GM21619 (cell line): ENCODE measurements around the gene HCFC1R1.
"Not testable (repeated sequence)": the region's sequence is repeated elsewhere in the genome, so short reads cannot be mapped to it uniquely, and the experiment has no call there.

Experiments used
- ATAC-seq: cut with Tn5 transposase; IDR thresholded peaks from one replicate; pipeline ENCODE4 v1.9.1; 2021; ENCODE audit not compliant: unreplicated experiment

Gene HCFC1R1

GRCh38 chr16:3057181-3058138 lies 33.7 kb upstream of the HCFC1R1 start:
- ATAC-seq = no peak

DNA sequence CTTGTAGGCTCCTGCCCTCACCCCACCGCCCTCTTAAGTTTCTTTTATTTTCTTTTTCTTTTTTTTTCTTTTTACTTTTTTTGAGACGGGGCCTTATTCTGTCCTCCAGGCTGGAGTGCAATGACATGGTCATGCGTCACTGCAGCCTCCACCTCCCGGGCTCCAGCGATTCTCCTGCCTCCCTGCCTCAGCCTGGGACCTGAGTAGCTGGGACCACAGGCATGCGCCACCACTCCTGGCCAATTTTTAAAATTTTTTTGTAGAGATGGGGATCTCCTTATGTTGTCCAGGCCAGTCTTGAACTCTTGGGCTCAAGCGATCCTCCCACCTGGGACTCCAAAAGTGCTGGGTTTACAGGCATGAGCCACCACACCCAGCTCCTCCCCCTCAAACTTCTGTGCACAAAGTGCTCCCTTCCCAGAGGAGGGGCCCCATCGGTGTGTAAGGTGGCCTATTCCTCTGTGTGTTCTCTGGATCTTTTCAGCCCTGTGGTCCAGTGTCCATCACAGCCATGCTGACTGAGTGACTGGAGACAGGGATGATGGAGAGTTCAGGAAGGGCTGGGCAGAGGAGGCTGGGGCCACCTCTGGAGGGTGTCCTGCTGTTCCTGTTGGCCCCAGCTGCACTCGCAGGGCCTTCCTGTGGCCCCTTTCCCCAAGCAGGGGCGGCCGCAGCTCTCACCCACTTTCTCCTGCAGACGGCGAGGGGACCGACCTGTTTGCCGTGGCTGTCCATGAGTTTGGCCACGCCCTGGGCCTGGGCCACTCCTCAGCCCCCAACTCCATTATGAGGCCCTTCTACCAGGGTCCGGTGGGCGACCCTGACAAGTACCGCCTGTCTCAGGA lies 32.8 kb upstream of the HCFC1R1 start:
- no peak for ATAC-seq

GRCh38 chr16:3055734-3056115 lies 32.0 kb upstream of the HCFC1R1 start:
- not testable (repeated sequence) for ATAC-seq

- no peak for ATAC-seq
Observed at GRCh38 chr16:3054965-3055733, 31.4 kb upstream of the HCFC1R1 start.

DNA sequence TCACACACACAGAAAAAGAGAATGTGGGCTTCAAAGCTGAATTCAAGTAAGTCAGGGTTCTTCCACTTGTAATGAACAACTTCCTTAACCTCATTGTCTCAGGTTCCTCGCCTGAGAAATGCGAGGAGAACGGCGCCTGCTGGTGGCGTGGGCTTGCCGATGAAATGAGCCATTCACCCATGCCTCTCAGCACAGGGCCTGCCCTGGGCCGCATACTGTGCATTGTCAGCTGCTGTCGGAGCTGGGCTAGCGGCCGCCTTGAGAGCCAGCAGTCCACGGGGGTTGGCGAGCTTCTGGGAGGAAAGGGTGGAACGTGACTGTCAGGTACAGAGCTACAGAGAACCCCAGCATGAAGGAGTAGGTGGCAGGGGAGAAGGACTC lies 29.6 kb upstream of the HCFC1R1 start:
- not testable (repeated sequence) for ATAC-seq

- ATAC-seq = not testable (repeated sequence)
Observed at GRCh38 chr16:3052571-3053329, 29.0 kb upstream of the HCFC1R1 start.

DNA sequence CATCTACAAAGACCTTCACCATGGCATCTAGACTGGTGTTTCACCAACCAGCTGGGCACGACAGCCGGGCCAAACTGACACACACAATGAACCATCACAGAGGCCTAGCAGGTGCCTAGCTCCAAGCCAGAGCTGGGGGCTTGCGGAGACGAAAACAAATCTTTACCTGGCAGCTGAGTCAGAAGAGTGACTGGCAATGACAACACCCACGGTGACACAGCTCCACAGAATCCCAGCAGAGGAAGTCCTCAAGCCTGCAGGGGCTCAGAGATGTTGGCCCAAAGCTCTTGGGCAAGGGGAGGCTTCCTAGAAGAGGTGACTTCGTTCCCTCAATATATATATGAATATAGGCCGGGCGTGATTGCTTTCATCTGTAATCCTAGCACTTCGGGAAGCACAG lies 27.8 kb upstream of the HCFC1R1 start:
- no peak for ATAC-seq

GRCh38 chr16:3051009-3051408 lies 27.3 kb upstream of the HCFC1R1 start:
- ATAC-seq = no peak

GRCh38 chr16:3050487-3050886 lies 26.7 kb upstream of the HCFC1R1 start:
- ATAC-seq = no peak

GRCh38 chr16:3049921-3050481 lies 26.3 kb upstream of the HCFC1R1 start:
- ATAC-seq = no peak

GRCh38 chr16:3047387-3047720 lies 23.6 kb upstream of the HCFC1R1 start:
- no peak for ATAC-seq

DNA sequence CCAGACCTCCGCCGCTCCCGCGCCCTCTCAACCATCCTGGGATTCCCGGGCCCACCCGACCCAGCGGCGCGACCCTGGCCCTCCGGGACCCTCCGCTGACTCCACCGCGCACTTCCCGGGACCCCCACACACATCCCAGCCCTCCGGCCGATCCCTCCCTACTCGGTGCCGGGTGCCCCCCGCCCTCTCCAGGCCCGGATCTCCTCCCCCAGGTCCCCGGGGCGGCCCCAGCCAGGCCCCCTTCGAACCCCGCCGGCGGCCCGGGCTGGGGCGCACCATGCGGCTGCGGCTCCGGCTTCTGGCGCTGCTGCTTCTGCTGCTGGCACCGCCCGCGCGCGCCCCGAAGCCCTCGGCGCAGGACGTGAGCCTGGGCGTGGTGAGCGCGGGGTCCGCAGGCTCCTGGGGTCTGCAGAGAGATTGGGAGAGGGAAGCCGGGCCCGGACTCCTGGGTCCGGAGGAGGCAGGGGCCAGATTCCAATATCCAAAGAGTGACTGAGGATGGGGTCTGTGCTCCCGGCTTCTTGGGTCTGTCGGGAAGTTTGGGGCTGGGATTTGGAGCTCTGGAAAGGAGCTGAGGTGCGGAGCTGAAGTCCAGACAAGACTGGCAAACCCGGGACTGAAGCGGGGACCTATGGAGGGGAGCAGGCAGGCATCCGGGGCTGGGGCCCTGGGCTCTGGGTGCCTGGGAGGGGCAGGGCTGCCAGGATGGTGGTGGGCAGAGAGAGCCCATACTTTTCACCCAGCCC lies 23.1 kb upstream of the HCFC1R1 start:
- ATAC-seq = no peak

GRCh38 chr16:3045758-3046640 lies 22.3 kb upstream of the HCFC1R1 start, which contains the start of gene MMP25:
Gene MMP25, plus strand, starts transcription at chr16:3046561. Its CDS starts 357 bp downstream, at chr16:3046918.
- ATAC-seq = no peak

DNA sequence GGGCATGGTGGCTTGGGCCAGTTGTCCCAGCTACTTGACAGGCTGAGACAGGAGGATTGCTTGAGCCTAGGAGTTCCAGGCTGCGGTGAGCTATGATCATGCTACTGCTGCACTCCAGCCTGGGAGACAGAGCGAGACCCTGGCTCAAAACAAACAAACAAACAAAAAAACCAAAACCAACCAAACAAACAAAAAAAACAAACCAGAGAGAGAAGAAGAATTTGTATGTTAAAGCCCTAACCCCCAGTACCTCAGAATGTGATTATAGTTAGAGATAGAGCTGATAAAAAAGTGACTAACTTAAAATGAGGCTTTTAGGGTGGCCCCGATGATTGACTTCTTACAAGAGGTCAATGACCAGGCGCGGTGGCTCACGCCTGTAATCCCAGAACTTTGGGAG lies 21.0 kb upstream of the HCFC1R1 start:
- ATAC-seq = no peak

DNA sequence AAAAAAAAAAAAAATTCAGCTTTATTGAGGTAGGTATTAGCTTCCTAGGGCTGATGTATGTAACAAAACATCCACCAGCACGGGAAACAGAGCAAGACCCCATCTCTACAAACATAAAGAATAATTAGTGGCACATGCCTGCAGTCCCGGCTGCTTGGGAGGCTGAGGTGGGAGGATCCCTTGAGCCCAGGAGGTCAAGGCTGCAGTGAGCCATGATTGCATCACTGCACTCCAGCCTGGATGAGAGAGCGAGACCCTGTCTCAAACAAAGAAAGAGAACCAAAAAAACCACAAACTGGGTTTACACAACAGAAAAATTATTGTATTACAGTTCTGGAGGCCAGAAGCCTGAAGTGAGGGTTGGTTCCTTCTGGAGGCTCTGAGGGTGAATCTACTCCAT lies 18.6 kb upstream of the HCFC1R1 start:
- ATAC-seq = no peak

GRCh38 chr16:3038896-3039295 lies 15.2 kb upstream of the HCFC1R1 start:
- ATAC-seq = no peak

DNA sequence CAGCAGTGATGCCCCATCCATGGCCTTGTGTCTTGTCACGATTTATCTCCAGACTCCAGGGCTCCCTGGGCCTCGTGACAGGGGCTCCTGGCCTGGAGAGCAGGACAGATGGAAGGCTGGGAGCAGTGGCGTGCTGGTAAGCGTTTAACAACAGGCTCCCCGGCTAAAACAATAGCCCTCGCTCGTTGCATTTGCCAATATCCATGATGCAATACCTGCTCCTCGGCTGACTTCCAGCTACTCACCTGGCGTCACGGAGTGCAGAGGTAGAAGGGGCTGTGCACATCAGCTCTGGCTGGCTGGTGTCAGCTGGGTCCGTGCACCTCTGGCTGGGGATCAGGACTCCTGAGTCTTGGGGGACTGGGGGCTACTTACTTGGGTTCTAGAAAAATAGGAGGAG lies 14.5 kb upstream of the HCFC1R1 start:
- no peak for ATAC-seq

DNA sequence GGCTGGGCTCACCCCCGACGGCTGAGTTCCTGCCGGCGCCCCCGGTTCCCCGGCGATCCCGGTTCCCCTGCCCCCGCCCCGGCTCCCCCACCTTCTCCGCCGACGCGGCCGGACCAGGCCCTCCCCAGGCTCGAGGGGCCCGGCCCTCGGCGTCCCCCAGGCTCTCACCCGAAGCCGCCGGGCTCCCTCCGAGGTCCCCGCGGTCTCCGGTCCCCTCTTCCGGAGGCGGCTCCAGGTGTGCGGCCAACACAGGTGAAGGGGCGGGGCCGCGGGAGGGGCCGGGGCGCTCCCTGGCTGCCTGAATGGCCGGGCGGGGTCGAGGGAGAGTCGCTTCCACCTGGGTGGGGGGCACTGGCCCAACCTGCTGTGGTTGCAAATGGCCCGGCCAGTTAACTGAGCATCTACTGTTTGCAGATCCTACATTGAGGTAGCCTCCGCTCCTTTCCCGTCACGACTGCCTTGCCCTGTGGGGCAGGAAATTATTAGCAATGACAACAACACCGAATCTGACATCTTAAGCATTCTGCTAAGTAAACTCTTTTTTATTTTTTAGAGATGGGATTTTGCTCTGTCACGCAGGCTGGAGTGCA lies 13.1 kb upstream of the HCFC1R1 start, which contains the start of gene BICDL2:
Gene BICDL2 (minus strand): TSS at position 219 of the 590 bp plus-strand sequence. CDS start 1,448 bp downstream, outside the sequence.
- ATAC-seq = no peak
